HEK293 (cell line): ENCODE results near the gene PKP4.

Experiments used
- MYNN ChIP-seq: fragments of 450-650 bp; formaldehyde crosslinking; IDR thresholded peaks from 2 replicates; pipeline ENCODE4 v1.5.1; 2016; ENCODE audit warnings: missing biosample characterization, missing genetic modification characterization, borderline replicate concordance
- ZBTB21 ChIP-seq: fragments of 450-650 bp; formaldehyde crosslinking; IDR thresholded peaks from 2 replicates; pipeline ENCODE4 v1.5.1; 2017; ENCODE audit warnings: missing biosample characterization, missing genetic modification characterization
- ZFP41 ChIP-seq: fragments of 450-650 bp; formaldehyde crosslinking; IDR thresholded peaks from 2 replicates; pipeline ENCODE4 v1.5.1; 2016; ENCODE audit warnings: missing biosample characterization, missing genetic modification characterization, borderline replicate concordance
- ZNF239 ChIP-seq: fragments of 450-650 bp; formaldehyde crosslinking; IDR thresholded peaks from 2 replicates; pipeline ENCODE4 v1.5.1; 2016; ENCODE audit warnings: missing biosample characterization, missing genetic modification characterization
- ZNF335 ChIP-seq: fragments of 450-650 bp; formaldehyde crosslinking; conservative IDR thresholded peaks from 2 replicates; pipeline ENCODE4 v1.5.1; 2016; ENCODE audit warnings: missing biosample characterization, missing genetic modification characterization
- ZNF37A ChIP-seq: fragments of 450-650 bp; IDR thresholded peaks from 2 replicates; pipeline ENCODE4 v1.5.1; 2018; ENCODE audit warnings: missing biosample characterization, missing genetic modification characterization
- TF ChIP-seq, protein P1 (sequence below): fragments of 450-650 bp; formaldehyde crosslinking; IDR thresholded peaks from 2 replicates; pipeline ENCODE4 v1.5.1; 2016; ENCODE audit warnings: missing biosample characterization, missing genetic modification characterization
- TF ChIP-seq, protein P2 (sequence below): fragments of 450-650 bp; formaldehyde crosslinking; IDR thresholded peaks from 2 replicates; pipeline ENCODE4 v1.5.1; 2016; ENCODE audit warnings: missing biosample characterization, missing genetic modification characterization
- TF ChIP-seq, protein P3 (sequence below): fragments of 450-650 bp; formaldehyde crosslinking; IDR thresholded peaks from 2 replicates; pipeline ENCODE4 v1.5.1; 2016; ENCODE audit warnings: missing biosample characterization, missing genetic modification characterization
- TF ChIP-seq, protein P4 (sequence below): fragments of 450-650 bp; formaldehyde crosslinking; IDR thresholded peaks from 2 replicates; pipeline ENCODE4 v1.5.1; 2016; ENCODE audit warnings: missing biosample characterization, missing genetic modification characterization
- TF ChIP-seq, protein P5 (sequence below): fragments of 450-650 bp; formaldehyde crosslinking; IDR thresholded peaks from 2 replicates; pipeline ENCODE4 v1.5.1; 2016; ENCODE audit warnings: missing biosample characterization, missing genetic modification characterization
- TF ChIP-seq, protein P6 (sequence below): sonication (generic); formaldehyde crosslinking; IDR thresholded peaks from 2 replicates; pipeline ENCODE4 v1.8.1; 2022; ENCODE audit warnings: mild to moderate bottlenecking, moderate library complexity, missing genetic modification reagents

DNA sequence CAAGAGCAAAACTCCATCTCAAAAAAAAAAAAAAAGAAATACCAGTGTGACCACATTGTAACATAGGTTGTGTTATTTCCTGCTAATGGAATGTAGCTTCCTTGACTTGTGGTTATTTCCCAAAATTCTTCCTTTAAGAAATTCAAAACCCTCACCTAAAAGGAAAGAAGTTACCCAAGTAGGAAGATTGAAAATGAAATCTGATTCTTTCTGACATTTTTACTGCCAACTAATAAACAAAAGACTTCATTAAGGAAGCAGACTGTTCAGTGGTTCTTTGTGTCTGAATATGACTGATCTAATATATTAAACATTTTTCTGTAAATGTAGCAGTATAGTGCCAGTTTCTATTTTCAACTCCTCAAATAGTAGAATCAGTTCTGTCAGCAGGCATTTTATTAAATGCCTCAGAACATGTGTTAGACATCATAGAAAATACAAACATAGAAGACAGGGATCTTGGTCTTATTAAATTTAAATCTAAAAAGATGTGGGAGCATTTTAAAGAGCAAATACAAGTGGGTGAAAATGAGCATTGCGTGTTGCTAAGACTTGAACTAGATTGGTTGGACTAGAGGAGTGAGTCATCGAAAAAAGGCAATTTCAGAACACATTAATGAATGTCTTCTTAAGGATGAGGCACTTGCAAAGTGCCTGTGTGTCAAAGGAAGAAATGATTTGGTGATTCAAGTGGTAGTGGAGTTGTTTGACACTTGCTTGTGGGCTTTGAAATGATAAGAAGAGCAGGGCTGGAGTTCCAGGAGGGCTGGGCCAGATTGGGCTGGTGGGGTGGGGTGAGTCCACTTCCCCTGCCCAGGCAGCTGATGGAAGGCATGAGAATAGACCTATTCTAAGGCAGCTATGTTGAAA lies 53.4 kb downstream of the PKP4 start:
- TF ChIP-seq MYNN (tag by site-specific recombination) (no peak), ZBTB21 (tag by site-specific recombination) (no peak), ZNF335 (tag by site-specific recombination) (no peak), ZFP41 (tag by site-specific recombination) (no peak), ZNF37A (tag by site-specific recombination) (no peak), ZNF239 (tag by site-specific recombination) (no peak)
- TF ChIP-seq, protein P1, sequence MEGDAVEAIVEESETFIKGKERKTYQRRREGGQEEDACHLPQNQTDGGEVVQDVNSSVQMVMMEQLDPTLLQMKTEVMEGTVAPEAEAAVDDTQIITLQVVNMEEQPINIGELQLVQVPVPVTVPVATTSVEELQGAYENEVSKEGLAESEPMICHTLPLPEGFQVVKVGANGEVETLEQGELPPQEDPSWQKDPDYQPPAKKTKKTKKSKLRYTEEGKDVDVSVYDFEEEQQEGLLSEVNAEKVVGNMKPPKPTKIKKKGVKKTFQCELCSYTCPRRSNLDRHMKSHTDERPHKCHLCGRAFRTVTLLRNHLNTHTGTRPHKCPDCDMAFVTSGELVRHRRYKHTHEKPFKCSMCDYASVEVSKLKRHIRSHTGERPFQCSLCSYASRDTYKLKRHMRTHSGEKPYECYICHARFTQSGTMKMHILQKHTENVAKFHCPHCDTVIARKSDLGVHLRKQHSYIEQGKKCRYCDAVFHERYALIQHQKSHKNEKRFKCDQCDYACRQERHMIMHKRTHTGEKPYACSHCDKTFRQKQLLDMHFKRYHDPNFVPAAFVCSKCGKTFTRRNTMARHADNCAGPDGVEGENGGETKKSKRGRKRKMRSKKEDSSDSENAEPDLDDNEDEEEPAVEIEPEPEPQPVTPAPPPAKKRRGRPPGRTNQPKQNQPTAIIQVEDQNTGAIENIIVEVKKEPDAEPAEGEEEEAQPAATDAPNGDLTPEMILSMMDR (tag by site-specific recombination), result no peak
- TF ChIP-seq, protein P2, sequence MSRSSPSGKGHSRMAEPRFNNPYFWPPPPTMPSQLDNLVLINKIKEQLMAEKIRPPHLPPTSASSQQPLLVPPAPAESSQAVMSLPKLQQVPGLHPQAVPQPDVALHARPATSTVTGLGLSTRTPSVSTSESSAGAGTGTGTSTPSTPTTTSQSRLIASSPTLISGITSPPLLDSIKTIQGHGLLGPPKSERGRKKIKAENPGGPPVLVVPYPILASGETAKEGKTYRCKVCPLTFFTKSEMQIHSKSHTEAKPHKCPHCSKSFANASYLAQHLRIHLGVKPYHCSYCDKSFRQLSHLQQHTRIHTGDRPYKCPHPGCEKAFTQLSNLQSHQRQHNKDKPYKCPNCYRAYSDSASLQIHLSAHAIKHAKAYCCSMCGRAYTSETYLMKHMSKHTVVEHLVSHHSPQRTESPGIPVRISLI (tag by site-specific recombination), result no peak
- TF ChIP-seq, protein P3, sequence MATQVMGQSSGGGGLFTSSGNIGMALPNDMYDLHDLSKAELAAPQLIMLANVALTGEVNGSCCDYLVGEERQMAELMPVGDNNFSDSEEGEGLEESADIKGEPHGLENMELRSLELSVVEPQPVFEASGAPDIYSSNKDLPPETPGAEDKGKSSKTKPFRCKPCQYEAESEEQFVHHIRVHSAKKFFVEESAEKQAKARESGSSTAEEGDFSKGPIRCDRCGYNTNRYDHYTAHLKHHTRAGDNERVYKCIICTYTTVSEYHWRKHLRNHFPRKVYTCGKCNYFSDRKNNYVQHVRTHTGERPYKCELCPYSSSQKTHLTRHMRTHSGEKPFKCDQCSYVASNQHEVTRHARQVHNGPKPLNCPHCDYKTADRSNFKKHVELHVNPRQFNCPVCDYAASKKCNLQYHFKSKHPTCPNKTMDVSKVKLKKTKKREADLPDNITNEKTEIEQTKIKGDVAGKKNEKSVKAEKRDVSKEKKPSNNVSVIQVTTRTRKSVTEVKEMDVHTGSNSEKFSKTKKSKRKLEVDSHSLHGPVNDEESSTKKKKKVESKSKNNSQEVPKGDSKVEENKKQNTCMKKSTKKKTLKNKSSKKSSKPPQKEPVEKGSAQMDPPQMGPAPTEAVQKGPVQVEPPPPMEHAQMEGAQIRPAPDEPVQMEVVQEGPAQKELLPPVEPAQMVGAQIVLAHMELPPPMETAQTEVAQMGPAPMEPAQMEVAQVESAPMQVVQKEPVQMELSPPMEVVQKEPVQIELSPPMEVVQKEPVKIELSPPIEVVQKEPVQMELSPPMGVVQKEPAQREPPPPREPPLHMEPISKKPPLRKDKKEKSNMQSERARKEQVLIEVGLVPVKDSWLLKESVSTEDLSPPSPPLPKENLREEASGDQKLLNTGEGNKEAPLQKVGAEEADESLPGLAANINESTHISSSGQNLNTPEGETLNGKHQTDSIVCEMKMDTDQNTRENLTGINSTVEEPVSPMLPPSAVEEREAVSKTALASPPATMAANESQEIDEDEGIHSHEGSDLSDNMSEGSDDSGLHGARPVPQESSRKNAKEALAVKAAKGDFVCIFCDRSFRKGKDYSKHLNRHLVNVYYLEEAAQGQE, result no peak
- TF ChIP-seq, protein P4, sequence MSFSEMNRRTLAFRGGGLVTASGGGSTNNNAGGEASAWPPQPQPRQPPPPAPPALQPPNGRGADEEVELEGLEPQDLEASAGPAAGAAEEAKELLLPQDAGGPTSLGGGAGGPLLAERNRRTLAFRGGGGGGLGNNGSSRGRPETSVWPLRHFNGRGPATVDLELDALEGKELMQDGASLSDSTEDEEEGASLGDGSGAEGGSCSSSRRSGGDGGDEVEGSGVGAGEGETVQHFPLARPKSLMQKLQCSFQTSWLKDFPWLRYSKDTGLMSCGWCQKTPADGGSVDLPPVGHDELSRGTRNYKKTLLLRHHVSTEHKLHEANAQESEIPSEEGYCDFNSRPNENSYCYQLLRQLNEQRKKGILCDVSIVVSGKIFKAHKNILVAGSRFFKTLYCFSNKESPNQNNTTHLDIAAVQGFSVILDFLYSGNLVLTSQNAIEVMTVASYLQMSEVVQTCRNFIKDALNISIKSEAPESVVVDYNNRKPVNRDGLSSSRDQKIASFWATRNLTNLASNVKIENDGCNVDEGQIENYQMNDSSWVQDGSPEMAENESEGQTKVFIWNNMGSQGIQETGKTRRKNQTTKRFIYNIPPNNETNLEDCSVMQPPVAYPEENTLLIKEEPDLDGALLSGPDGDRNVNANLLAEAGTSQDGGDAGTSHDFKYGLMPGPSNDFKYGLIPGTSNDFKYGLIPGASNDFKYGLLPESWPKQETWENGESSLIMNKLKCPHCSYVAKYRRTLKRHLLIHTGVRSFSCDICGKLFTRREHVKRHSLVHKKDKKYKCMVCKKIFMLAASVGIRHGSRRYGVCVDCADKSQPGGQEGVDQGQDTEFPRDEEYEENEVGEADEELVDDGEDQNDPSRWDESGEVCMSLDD (tag by site-specific recombination), result no peak
- TF ChIP-seq, protein P5, sequence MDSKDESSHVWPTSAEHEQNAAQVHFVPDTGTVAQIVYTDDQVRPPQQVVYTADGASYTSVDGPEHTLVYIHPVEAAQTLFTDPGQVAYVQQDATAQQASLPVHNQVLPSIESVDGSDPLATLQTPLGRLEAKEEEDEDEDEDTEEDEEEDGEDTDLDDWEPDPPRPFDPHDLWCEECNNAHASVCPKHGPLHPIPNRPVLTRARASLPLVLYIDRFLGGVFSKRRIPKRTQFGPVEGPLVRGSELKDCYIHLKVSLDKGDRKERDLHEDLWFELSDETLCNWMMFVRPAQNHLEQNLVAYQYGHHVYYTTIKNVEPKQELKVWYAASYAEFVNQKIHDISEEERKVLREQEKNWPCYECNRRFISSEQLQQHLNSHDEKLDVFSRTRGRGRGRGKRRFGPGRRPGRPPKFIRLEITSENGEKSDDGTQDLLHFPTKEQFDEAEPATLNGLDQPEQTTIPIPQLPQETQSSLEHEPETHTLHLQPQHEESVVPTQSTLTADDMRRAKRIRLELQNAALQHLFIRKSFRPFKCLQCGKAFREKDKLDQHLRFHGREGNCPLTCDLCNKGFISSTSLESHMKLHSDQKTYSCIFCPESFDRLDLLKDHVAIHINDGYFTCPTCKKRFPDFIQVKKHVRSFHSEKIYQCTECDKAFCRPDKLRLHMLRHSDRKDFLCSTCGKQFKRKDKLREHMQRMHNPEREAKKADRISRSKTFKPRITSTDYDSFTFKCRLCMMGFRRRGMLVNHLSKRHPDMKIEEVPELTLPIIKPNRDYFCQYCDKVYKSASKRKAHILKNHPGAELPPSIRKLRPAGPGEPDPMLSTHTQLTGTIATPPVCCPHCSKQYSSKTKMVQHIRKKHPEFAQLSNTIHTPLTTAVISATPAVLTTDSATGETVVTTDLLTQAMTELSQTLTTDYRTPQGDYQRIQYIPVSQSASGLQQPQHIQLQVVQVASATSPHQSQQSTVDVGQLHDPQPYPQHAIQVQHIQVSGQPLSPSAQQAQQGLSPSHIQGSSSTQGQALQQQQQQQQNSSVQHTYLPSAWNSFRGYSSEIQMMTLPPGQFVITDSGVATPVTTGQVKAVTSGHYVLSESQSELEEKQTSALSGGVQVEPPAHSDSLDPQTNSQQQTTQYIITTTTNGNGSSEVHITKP (tag by site-specific recombination), result no peak
- TF ChIP-seq, protein P6, sequence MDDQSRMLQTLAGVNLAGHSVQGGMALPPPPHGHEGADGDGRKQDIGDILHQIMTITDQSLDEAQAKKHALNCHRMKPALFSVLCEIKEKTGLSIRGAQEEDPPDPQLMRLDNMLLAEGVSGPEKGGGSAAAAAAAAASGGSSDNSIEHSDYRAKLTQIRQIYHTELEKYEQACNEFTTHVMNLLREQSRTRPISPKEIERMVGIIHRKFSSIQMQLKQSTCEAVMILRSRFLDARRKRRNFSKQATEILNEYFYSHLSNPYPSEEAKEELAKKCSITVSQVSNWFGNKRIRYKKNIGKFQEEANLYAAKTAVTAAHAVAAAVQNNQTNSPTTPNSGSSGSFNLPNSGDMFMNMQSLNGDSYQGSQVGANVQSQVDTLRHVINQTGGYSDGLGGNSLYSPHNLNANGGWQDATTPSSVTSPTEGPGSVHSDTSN (CRISPR knock-in tag), result no peak
